Retinal pigment epithelial cell (primary cell): ENCODE measurements around the gene MMEL1.
"Not testable (repeated sequence)": the region's sequence is repeated elsewhere in the genome, so short reads cannot be mapped to it uniquely, and the experiment has no call there.

Experiments used
- DNase-seq: peaks from one replicate; pipeline ENCODE4 v3.0.0-alpha.2; 2010; ENCODE audit warnings: low read depth
- H3K4me3 ChIP-seq: 2 replicates; pipeline ENCODE4 v1.5.1; 2011; ENCODE audit warnings: mild to moderate bottlenecking, low read length, control low read depth, moderate library complexity
- TF ChIP-seq, protein P1 (sequence below): conservative IDR thresholded peaks from 2 replicates; pipeline ENCODE4 v1.5.1; 2011; ENCODE audit warnings: low read depth, low read length, control low read depth, inconsistent platforms

Gene MMEL1

DNA sequence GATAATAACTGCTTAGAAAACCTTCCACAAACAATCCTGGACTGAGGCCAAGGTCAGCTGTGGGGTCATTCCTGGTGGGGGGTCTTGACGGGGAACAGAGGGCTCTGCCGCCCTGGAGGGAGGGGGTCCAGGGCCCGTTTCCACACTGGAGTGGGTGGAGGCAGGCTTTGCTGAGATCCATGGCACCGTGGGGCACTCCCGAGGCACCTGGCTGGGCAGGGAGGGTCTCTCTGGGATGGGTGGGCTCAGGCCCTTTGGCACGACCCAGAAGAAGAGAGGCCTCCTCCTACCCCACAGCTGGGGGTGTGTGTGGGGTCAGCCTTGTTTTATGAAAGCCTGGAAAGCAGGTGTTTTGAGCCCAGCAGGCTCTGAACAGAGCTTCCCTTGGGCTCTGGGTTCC is 5.1 kb downstream of the MMEL1 start:
- TF ChIP-seq, protein P1, sequence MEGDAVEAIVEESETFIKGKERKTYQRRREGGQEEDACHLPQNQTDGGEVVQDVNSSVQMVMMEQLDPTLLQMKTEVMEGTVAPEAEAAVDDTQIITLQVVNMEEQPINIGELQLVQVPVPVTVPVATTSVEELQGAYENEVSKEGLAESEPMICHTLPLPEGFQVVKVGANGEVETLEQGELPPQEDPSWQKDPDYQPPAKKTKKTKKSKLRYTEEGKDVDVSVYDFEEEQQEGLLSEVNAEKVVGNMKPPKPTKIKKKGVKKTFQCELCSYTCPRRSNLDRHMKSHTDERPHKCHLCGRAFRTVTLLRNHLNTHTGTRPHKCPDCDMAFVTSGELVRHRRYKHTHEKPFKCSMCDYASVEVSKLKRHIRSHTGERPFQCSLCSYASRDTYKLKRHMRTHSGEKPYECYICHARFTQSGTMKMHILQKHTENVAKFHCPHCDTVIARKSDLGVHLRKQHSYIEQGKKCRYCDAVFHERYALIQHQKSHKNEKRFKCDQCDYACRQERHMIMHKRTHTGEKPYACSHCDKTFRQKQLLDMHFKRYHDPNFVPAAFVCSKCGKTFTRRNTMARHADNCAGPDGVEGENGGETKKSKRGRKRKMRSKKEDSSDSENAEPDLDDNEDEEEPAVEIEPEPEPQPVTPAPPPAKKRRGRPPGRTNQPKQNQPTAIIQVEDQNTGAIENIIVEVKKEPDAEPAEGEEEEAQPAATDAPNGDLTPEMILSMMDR: no peak
- no peak for DNase-seq
- H3K4me3 ChIP-seq: no peak overlapping the region

DNA sequence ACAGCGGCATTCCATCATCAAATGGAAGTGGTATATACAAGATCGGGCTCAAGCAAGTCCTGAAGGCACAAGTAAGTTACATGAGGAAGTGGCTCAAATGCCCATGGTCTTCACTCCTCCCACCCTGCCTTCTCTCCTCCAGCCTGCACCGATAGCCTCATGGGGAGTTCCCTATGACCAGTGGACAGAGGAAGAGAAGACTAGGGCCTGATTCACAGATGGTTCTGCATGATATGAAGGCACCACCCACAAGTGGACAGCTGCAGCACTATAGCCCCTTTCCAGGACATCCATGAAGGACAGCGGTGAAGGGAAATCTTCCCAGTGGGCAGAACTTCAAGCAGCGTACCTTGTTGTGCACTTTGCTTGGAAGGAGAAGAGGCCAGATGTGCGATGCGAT is 7.1 kb downstream of the MMEL1 start:
- not testable (repeated sequence) for H3K4me3 ChIP-seq, DNase-seq

DNA sequence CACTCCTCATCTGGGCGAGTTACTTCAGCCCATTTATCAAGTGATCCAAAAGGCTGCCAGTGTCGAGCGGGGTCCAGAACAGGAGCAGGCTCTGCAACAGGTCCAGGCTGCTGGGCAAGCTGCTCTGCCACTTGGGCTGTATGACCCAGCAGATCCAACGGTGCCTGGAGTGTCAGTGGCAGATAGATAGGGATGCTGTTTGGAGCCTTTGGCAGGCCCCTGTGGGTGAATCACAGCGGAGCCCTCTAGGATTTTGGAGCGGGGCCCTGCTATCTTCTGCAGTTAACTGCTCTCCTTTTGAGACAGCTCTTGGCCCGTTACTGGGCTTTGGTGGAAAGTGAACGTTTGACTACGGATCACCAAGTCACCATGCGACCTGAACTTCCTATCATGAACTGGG is 7.5 kb downstream of the MMEL1 start:
- no peak for DNase-seq
- TF ChIP-seq, protein P1: no peak
- H3K4me3 ChIP-seq: no peak overlapping the region

DNA sequence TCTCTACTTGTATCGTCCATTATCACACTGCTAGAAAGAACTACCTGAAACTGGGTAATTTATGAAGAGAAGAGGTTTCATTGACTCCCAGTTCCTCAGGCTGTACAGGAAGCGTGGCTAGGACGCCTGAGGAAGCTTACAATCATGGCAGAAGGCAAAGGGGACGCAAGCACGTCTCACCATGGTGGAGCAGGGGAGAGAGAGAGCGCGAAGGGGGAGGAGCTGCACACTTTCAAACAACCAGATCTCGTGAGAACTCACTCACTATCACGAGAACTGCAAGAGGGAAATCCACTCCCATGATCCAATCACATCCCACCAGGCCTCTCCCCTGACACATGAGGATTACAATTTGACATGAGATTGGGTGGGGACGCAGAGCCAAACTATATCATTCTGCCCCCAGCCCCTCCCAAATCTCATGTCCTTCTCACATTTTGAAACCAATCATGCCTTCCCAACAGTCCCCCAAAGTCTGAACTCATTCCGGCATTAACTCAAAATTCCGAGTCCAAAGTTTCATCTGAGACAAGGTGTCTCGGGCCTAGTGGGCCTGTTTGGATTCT is 8.0 kb downstream of the MMEL1 start:
- no peak for DNase-seq
- TF ChIP-seq, protein P1: no peak

DNA sequence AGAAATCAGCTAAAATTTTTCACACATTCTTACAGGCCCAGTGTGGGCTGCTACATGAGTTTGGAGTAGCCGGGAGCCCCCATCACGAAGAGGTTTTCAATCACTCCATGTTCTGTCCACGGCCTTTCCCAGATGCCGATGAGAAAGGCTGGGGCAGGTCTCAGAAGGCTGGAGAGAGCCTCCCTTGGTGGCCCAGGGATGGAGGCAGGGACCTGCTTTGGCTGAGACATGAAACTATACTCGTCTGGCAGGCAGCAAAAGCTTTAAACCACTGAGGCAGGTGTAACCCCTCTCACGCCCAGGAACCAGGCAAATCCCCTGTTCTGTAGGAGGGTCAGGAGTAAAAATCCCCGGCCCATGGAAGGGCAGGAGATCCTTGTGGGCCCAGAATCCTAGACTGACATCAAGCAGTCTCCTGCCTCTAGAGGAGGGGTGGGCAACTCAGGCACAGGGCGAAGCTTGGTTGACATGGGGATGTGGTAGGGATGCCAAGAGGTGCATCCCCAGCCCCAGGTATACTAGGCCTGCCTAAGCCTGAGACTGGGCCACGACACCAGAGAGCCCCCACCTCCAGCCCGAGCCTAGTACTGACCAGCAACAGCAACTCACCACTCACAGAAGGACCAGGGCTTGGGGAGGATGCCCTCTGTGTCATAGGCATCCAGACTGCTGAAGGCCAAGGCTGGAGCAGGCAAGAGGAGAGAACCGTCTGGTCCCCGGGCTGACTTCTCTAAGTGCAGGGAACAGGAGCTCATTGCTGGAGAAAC is 9.1 kb downstream of the MMEL1 start:
- TF ChIP-seq, protein P1: no peak
- no peak for DNase-seq
- H3K4me3 ChIP-seq: no peak overlapping the region

More for the DNA sequence above, 8.0 kb downstream of the MMEL1 start:
- H3K4me3 ChIP-seq: no peak overlapping the region

DNA sequence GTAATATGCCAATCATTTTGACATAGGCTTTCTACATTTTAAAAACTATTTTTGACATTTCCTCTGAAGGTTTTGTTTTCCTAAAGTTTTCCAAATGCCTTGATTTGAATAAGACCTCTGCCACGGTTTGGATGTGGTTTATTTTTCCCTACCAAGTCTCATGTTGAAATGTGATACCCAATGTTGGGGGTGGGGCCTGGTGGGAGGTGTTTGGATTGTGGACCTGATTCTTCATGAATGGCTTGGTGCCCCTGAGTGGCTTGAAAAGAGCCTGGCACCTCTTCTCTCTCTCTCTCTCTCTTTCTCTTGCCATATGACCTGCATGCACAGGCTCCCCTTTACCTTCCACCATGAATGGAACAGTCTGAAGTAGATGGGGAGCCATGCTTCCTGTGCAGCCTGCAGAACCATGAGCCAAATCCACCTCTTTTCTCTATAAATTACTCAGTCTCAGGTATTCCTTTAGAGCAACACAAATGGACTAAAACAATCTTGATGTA is 14.8 kb downstream of the MMEL1 start:
- DNase-seq: no peak
- TF ChIP-seq, protein P1: no peak
- H3K4me3 ChIP-seq: no peak overlapping the region

DNA sequence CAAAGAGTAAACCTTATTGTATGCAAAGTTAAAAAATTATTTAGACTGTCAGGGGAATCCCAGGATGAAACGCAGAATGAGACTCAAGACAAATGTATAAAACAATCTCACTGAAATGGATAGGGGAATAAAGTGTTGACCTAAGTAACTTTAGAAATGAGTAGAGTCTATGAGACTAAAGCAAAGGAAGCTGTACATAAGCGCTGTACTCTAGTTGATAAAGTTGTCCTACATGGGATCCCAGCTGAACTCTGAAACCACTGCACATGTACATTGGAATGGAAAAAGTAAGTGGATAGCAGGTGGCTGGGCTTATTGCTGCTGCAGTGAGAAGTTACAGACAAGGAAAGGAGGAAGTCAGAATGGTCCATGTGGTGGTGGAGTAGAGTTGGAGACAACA is 18.7 kb downstream of the MMEL1 start:
- no peak for DNase-seq
- no peak overlapping the region for H3K4me3 ChIP-seq
- TF ChIP-seq, protein P1: no peak
